Liver (tissue), 3 donors: ENCODE data around the gene TNNT3.

Source experiments
- GABPA ChIP-seq, 2 donors: IDR thresholded peaks in 1 of 2; conservative IDR thresholded peaks in 1 of 2; 2 replicates each; pipeline ENCODE4 v1.6.1; 2016; ENCODE audit warnings: antibody characterized with exemption in 2 of 2, mild to moderate bottlenecking in 1 of 2, moderate library complexity in 1 of 2
- JUND ChIP-seq, 2 donors: IDR thresholded peaks; 2 replicates each; pipeline ENCODE4 v1.6.1; 2016; ENCODE audit warnings: antibody characterized with exemption in 2 of 2
- RAD21 ChIP-seq, 2 donors: IDR thresholded peaks; 2 replicates each; pipeline ENCODE4 v1.6.1; 2016; ENCODE audit warnings: antibody characterized with exemption in 2 of 2, mild to moderate bottlenecking in 2 of 2
- SP1 ChIP-seq: IDR thresholded peaks from 2 replicates; pipeline ENCODE4 v1.6.1; 2018; ENCODE audit warnings: antibody characterized with exemption, mild to moderate bottlenecking
- TAF1 ChIP-seq: conservative IDR thresholded peaks from 2 replicates; pipeline ENCODE4 v1.6.1; 2016; ENCODE audit warnings: antibody characterized with exemption, mild to moderate bottlenecking
- YY1 ChIP-seq: IDR thresholded peaks from 2 replicates; pipeline ENCODE4 v1.6.1; 2016; ENCODE audit warnings: antibody characterized with exemption, mild to moderate bottlenecking
- TF ChIP-seq, protein P1 (sequence below): fragments of 150-350 bp; IDR thresholded peaks from 2 replicates; pipeline ENCODE4 v1.5.1; 2017; ENCODE audit warnings: improper control_type of control experiment, low read depth, low read length; ENCODE audit not compliant: missing input control
- TF ChIP-seq, protein P2 (sequence below): IDR thresholded peaks from 2 replicates; pipeline ENCODE4 v1.6.1; 2016; ENCODE audit warnings: antibody characterized with exemption
- donor health status: healthy.
- donor health status: healthy.

DNA sequence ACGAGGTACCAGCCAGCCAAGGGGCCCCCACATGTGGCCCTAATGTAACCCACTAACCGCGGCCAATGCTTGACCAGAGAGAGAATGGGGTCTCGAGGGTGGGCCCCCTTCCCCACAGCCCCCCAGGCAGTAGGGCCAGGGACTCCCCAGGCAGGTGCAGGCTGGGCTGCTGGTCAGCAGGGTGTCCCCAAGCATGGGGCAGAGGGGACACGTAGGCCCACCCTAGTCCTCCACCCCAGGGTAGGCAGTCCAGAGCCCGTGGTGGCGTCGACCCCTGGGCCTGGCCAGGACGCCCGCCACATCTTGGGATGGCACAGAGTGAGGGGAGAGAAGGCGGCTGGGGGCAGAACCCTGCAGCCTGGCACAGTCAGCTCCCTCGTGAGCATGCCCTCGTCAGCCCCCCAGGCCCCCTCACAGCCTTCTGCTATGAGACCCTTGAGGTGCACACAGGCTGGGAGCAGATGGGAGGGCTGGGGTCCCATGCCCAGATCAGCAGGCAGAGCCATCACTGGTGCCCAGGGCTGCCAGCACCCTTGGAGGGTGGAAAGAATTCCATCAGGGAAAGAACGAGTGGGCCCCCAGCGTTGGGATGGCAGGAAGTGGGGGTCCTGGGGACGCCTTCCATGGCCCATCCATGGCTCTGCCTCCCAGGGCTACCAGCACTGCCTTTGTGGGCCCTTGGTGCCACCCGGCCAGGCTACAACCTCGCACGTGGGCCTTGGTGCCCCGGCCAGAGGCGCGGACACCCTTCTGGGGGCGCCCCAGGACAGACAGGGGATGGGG, 6.1 kb downstream of the TNNT3 start:
- TF ChIP-seq TAF1 = no peak
- TF ChIP-seq, protein P1, sequence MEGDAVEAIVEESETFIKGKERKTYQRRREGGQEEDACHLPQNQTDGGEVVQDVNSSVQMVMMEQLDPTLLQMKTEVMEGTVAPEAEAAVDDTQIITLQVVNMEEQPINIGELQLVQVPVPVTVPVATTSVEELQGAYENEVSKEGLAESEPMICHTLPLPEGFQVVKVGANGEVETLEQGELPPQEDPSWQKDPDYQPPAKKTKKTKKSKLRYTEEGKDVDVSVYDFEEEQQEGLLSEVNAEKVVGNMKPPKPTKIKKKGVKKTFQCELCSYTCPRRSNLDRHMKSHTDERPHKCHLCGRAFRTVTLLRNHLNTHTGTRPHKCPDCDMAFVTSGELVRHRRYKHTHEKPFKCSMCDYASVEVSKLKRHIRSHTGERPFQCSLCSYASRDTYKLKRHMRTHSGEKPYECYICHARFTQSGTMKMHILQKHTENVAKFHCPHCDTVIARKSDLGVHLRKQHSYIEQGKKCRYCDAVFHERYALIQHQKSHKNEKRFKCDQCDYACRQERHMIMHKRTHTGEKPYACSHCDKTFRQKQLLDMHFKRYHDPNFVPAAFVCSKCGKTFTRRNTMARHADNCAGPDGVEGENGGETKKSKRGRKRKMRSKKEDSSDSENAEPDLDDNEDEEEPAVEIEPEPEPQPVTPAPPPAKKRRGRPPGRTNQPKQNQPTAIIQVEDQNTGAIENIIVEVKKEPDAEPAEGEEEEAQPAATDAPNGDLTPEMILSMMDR = no peak
- TF ChIP-seq, protein P2, sequence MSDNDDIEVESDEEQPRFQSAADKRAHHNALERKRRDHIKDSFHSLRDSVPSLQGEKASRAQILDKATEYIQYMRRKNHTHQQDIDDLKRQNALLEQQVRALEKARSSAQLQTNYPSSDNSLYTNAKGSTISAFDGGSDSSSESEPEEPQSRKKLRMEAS = no peak
- TF ChIP-seq YY1 = no peak
- no peak for TF ChIP-seq GABPA (IDR thresholded peaks at IDR 0.05 in 1 of 2, conservative IDR thresholded peaks at IDR 0.05 in 1 of 2)
- no peak for TF ChIP-seq SP1
- no peak for TF ChIP-seq RAD21 (IDR thresholded peaks at IDR 0.05)
- TF ChIP-seq JUND (IDR thresholded peaks at IDR 0.05) = no peak
